HL-60/S4 treated with phorbol 12-myristate 13-acetate at 8.2 ng/mL for 4 days and 3 days (cell line): ENCODE results near the gene CNNM3.
"Not testable (repeated sequence)": the region's sequence is repeated elsewhere in the genome, so short reads cannot be mapped to it uniquely, and the experiment has no call there.

Experiments
- in situ Hi-C: fragments of 300-500 bp; cut with MboI; formaldehyde crosslinking; loops from 2 replicates; pipeline ENCODE4 v1.15.0; 2022; ENCODE audit warnings: low sequenced_read_pairs

The CNNM3 gene

GRCh38 chr2:96860065-96861029 lies 44.3 kb downstream of the CNNM3 start:
- in situ Hi-C loops, result no loop called here

- in situ Hi-C loops, result no loop called here
Measured at GRCh38 chr2:96861074-96861473, 45.0 kb downstream of the CNNM3 start.

- in situ Hi-C loops, result not testable (repeated sequence)
Measured at GRCh38 chr2:96863056-96863455, 47.0 kb downstream of the CNNM3 start.

DNA sequence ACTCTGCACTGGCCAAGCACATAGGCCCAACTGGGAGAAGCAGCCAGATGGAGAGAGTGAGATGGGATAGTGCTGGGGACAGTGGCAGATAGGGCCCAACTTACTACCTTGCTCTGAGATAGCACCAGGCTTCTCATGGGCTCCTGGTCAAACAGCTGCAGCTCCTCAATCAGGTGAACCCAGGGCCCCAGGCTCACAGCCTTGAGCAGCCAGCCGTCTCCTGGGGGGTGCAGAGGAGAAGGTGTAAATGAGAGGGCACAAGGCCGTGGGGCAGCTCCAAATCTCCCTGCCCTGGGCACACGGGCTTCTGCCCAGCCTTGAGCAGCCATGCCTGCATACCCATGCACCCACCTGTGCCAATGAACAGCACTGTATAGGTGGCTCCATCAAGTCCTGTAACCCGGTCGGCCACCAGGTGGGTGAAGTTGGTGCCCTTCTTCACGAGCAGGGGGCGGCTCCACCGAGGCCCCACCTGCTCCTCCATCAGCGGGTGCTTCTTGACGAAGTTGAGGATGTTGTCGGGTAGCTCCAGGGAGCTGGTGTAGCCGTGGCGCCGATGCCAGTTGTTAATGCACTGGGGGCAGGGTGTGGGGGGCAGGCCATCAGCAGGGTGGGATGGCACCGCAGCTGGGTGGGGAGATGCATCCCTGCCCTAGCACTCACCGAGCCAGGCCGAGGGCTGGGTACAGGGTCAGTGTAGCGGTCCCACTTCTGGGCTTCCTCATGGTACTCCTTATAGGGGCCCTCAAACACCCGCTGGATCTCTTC lies 47.7 kb downstream of the CNNM3 start:
- in situ Hi-C loops, result no loop called here

GRCh38 chr2:96864343-96865091 lies 48.4 kb downstream of the CNNM3 start:
- in situ Hi-C loops, result no loop called here

GRCh38 chr2:96865654-96866053 lies 49.6 kb downstream of the CNNM3 start:
- in situ Hi-C loops, result no loop called here

DNA sequence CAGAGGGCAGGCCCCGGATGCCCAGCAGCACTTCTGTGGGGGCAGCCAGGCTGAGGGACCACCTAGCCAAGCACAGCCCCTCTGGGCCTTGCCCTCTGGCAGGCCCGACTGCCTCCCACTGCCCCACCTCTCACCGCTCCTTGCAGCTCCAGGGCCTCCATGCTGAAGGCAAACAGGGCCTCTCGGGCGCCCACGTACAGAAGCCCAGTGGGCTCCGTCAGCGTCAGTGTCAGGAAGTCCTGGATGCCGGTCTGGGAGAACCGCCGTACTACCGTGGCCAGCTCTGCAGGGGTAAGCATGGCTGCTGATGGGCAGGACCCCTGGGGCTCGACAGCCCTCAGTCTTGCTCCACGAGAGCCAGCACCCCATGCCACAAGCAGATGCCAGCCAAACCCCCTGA lies 50.1 kb downstream of the CNNM3 start:
- in situ Hi-C loops, result no loop called here

GRCh38 chr2:96866586-96866985 lies 50.5 kb downstream of the CNNM3 start:
- in situ Hi-C loops, result no loop called here

GRCh38 chr2:96866986-96867755 lies 51.1 kb downstream of the CNNM3 start:
- in situ Hi-C loops, result no loop called here

DNA sequence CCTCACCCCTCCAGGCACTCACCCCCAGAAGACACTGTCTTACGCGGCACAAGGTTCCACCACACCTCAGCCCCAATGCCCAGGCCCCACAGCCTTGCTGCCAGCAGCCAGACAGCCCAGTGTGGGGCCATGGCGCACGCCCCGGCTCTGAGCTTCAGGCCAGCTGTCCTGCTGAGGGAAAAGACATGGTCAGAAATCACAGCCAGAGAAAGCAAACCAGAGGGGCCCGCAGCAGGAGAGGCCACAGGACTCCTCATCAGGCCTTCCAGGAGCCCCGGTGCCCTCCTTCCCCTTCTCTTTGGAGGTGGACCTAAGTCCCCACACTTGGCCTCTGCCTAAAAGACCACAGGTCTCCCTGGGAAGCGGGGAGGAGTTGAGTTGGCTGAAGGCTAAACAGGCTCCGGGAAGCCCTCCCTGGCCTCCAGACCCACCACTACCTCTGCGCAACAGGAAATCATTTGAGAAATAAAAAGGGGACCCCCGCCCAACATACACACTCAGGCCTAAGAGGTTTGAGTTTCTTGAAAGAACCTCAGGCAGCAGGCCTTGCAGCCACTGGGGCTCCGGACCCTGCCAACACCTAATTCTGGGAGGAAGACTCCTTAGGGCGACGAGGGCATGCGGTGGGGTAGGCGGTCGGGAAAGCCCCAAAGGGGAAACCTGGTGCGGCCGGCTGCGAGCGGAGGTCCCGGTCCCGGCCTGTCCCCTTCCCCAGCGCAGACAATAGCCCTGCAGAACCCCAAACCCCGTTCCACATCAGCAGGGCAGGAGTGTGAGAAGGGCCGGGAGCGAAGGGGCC lies 51.9 kb downstream of the CNNM3 start:
- in situ Hi-C loops, result no loop called here

- in situ Hi-C loops, result no loop called here
Measured at GRCh38 chr2:96868555-96869280, 52.6 kb downstream of the CNNM3 start.

- in situ Hi-C loops, result no loop called here
Measured at GRCh38 chr2:96869281-96869821, 53.3 kb downstream of the CNNM3 start.

GRCh38 chr2:96869822-96870625 lies 54.0 kb downstream of the CNNM3 start, which contains the start of gene SEMA4C:
SEMA4C (minus strand) TSS chr2:96870080; CDS start chr2:96867886, 2,194 bp downstream.
- in situ Hi-C loops, result no loop called here

- in situ Hi-C loops, result no loop called here
Measured at GRCh38 chr2:96870626-96871255, 54.7 kb downstream of the CNNM3 start.

GRCh38 chr2:96872591-96873349 lies 56.7 kb downstream of the CNNM3 start:
- in situ Hi-C loops, result no loop called here

DNA sequence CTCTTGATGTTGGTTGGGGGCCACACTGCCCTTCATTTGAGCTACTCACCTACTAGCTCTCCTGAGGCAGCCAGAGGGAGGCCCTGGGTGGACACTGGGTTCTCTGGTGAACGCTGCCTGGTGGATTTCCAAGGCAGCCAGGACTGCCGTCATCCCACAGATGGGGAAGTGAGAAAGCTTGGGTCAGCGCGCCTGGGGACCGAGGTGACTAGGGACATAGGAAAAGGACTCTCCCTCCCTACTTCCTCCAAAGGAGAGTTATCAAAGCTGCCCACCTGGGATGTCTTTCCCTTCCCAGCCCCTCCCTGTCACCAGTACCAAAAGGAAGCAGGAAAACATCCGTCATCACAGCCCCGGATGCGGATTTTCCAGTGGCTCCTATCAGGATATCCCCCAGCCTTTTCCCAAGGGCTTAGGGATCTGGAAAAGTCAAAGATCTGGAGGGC lies 57.6 kb downstream of the CNNM3 start:
- in situ Hi-C loops, result no loop called here
